Activated T-helper 1 cell treated with anti-CD3 and anti-CD28 coated beads, Interleukin-12 subunit alpha, Interleukin-12 subunit beta, Interleukin-2, Interleukin-4 antibody, amounts not matched to agents 30 ng/mL and 10 ng/mL and 1 ng/mL, durations not matched to agents 14 hours and 24 hours and 36 hours (primary cell): ENCODE results near the gene PKNOX2. TPM values are rescaled to one million over a fixed set of nuclear protein-coding genes. Genes with fewer than 3 reads are reported as not detected.

ENCODE experiments used
- DNase-seq: peaks from one replicate; pipeline ENCODE4 v3.0.0; 2021; ENCODE audit warnings: low spot score
- H3K27ac Mint-ChIP-seq: one replicate; pipeline ENCODE4 v1.8.0; 2021; ENCODE audit warnings: mild to moderate bottlenecking, mixed read lengths
- H3K27me3 Mint-ChIP-seq: one replicate; pipeline ENCODE4 v1.8.0; 2022; ENCODE audit warnings: mild to moderate bottlenecking, moderate library complexity, mixed read lengths; ENCODE audit not compliant: insufficient read depth
- H3K36me3 Mint-ChIP-seq: one replicate; pipeline ENCODE4 v1.8.0; 2021; ENCODE audit warnings: low read depth, mixed read lengths
- H3K4me1 Mint-ChIP-seq: one replicate; pipeline ENCODE4 v1.8.0; 2021; ENCODE audit warnings: low read depth, mixed read lengths
- H3K4me3 Mint-ChIP-seq: one replicate; pipeline ENCODE4 v1.8.0; 2021; ENCODE audit warnings: mild to moderate bottlenecking, moderate library complexity, mixed read lengths
- H3K9me3 Mint-ChIP-seq: one replicate; pipeline ENCODE4 v1.8.0; 2021; ENCODE audit warnings: mixed read lengths
- intact Hi-C: fragments of 100-400 bp; cut with micrococcal nuclease; formaldehyde crosslinking; loops from one replicate; pipeline ENCODE4 v1.15.1; 2024
- total RNA-seq: library from RNA; stranded (reverse); gene quantifications from 2 replicates; pipeline ENCODE4 v1.2.3, GENCODE V29; 2022

PKNOX2 gene
- total RNA-seq, 1 donor from 2014 or later, result not detected

GRCh38 chr11:125443767-125444311 lies 279.3 kb downstream of the PKNOX2 start:
- Mint-ChIP-seq H3K27ac (no peak overlapping the region), H3K36me3 (no peaks in the 10 kb centered on the region), H3K9me3 (no peaks in the 10 kb centered on the region), H3K4me1 (no peaks in the 10 kb centered on the region), H3K27me3 (peaks cover 30% of the 10 kb centered on the region), H3K4me3 (no peak overlapping the region)
- intact Hi-C loops, result no loop called here
- DNase-seq, result no peak

GRCh38 chr11:125445731-125446130 lies 281.2 kb downstream of the PKNOX2 start:
- H3K36me3 Mint-ChIP-seq, result no peaks in the 10 kb centered on the region
- H3K4me3 Mint-ChIP-seq, result no peak overlapping the region
- intact Hi-C loops, result no loop called here
- no peak overlapping the region for H3K27ac Mint-ChIP-seq
- H3K4me1 Mint-ChIP-seq, result no peaks in the 10 kb centered on the region
- peaks cover 19% of the 10 kb centered on the region for H3K27me3 Mint-ChIP-seq
- H3K9me3 Mint-ChIP-seq, result no peaks in the 10 kb centered on the region
- no peak for DNase-seq

DNA sequence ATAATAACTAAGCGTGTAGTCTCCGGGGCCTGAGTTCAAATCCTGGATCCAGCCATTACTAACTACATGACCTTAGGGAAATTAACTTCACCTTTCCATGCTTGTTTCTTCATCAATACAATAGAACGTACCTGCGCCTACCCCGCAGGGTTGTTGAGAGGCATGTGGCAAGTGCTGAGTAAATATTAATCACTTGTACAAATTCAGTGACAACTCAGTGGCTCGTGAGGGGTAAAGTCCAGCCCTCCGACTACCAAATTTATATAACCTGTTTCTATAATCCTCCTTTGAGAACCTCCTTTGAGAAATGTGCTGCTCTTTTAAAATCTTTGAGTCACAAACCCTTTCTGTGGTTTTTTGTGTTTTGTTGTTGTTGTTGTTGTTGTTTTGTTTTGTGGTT lies 281.7 kb downstream of the PKNOX2 start:
- intact Hi-C loops, result no loop called here

GRCh38 chr11:125447721-125448120 lies 283.2 kb downstream of the PKNOX2 start:
- no peak for DNase-seq
- Mint-ChIP-seq H3K4me1 (no peaks in the 10 kb centered on the region), H3K9me3 (no peaks in the 10 kb centered on the region), H3K27ac (no peak overlapping the region), H3K36me3 (no peaks in the 10 kb centered on the region), H3K27me3 (peaks cover 12% of the 10 kb centered on the region), H3K4me3 (no peak overlapping the region)
- intact Hi-C loops, result no loop called here

More for the DNA sequence above, 281.7 kb downstream of the PKNOX2 start:
- Mint-ChIP-seq H3K27ac (no peak overlapping the region), H3K9me3 (no peaks in the 10 kb centered on the region), H3K4me1 (no peaks in the 10 kb centered on the region), H3K36me3 (no peaks in the 10 kb centered on the region), H3K27me3 (peaks cover 19% of the 10 kb centered on the region), H3K4me3 (no peak overlapping the region)
- no peak for DNase-seq

DNA sequence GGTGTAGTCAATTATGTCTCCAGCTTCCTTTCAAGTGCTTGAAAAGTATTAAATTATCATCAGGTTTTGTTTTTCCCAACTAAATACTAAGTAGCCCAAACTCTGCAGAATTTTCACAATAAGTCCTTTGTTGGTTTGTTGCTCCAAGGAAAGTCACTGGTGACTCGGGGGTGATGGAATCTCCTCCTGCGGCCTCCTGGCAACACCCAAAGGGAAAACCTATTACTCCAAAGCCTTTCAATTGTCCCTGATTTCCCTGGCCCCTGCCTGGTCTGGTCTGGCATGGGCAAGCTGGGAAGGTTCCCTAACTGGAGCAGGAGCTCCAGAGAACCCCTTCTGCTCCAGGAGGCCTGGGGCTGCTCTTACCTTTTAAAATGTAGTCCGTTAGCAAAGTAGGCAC lies 283.6 kb downstream of the PKNOX2 start:
- Mint-ChIP-seq H3K36me3 (no peaks in the 10 kb centered on the region), H3K4me3 (no peak overlapping the region), H3K27me3 (peaks cover 12% of the 10 kb centered on the region), H3K27ac (no peak overlapping the region), H3K4me1 (no peaks in the 10 kb centered on the region), H3K9me3 (no peaks in the 10 kb centered on the region)
- intact Hi-C loops, result no loop called here
- DNase-seq, result no peak

GRCh38 chr11:125449565-125449964 lies 285.0 kb downstream of the PKNOX2 start:
- no peak overlapping the region for H3K4me3 Mint-ChIP-seq
- intact Hi-C loops, result no loop called here
- no peak overlapping the region for H3K27ac Mint-ChIP-seq
- no peaks in the 10 kb centered on the region for H3K4me1 Mint-ChIP-seq
- no peak for DNase-seq
- peaks cover 7% of the 10 kb centered on the region for H3K27me3 Mint-ChIP-seq
- no peaks in the 10 kb centered on the region for H3K36me3 Mint-ChIP-seq
- H3K9me3 Mint-ChIP-seq, result no peaks in the 10 kb centered on the region

- Mint-ChIP-seq H3K4me3 (no peak overlapping the region), H3K27ac (no peak overlapping the region), H3K4me1 (no peaks in the 10 kb centered on the region), H3K36me3 (no peaks in the 10 kb centered on the region), H3K9me3 (no peaks in the 10 kb centered on the region), H3K27me3 (no peaks in the 10 kb centered on the region)
- DNase-seq, result no peak
- intact Hi-C loops, result no loop called here
These were observed 287.0 kb downstream of the PKNOX2 start for GRCh38 chr11:125451400-125452124.

GRCh38 chr11:125452125-125452470 lies 287.5 kb downstream of the PKNOX2 start:
- H3K27ac Mint-ChIP-seq, result no peak overlapping the region
- H3K4me3 Mint-ChIP-seq, result no peak overlapping the region
- no peaks in the 10 kb centered on the region for H3K4me1 Mint-ChIP-seq
- DNase-seq, result no peak
- no peaks in the 10 kb centered on the region for H3K27me3 Mint-ChIP-seq
- intact Hi-C loops, result no loop called here
- H3K9me3 Mint-ChIP-seq, result no peaks in the 10 kb centered on the region
- H3K36me3 Mint-ChIP-seq, result no peaks in the 10 kb centered on the region

DNA sequence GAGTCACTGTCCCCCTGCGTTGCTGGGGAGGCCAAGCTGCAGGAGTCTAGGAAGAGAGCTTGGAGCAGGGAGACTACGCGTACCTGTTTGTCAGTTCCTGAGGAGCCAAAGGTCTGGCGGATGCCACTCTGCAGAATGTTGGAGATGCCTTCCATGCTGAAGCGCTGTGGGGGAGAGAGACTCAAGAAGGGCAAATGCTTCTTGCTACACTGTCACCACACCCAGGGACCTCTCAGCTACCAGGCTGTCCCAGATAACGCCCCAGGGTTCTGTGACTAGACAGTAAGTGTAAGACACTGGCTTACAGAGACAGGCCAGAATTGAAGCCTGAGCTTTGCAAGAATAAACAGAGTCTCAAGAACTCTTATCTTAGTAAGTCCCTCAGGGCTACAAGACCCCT lies 289.5 kb downstream of the PKNOX2 start:
- H3K27ac Mint-ChIP-seq, result no peak overlapping the region
- intact Hi-C loops, result no loop called here

GRCh38 chr11:125455851-125456250 lies 291.3 kb downstream of the PKNOX2 start:
- no peaks in the 10 kb centered on the region for H3K36me3 Mint-ChIP-seq

More for the DNA sequence above, 289.5 kb downstream of the PKNOX2 start:
- no peak overlapping the region for H3K4me3 Mint-ChIP-seq
- H3K9me3 Mint-ChIP-seq, result no peaks in the 10 kb centered on the region
- no peak for DNase-seq
- no peaks in the 10 kb centered on the region for H3K27me3 Mint-ChIP-seq
- H3K4me1 Mint-ChIP-seq, result no peaks in the 10 kb centered on the region
- no peaks in the 10 kb centered on the region for H3K36me3 Mint-ChIP-seq

DNA sequence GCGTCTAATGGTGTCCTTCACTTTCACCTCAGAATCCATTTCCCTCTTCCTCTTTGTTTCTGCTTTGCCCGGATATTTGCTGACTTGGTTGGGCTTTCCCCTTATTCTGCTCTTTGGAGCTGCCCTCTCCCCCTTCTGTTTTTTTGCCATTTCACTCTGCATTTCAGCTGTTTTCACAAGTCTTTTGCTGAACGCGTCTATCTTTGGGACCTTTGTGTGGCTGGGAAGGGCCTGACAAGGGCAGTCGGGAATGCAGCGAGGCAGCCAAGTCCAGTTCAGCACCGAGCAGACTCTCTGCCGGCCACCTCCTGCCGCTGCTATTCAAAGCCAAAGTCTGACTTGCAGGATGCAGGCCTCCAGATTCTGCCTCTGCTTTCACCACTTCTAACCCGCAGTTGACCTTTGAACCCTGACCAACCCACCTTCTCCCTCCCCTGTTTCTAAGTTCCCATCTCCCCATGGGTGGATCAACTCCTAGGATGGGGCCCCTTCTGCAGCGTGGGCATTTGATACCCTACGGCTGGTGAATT lies 293.3 kb downstream of the PKNOX2 start:
- no peak overlapping the region for H3K4me3 Mint-ChIP-seq
- H3K27me3 Mint-ChIP-seq, result peaks cover 3% of the 10 kb centered on the region
- no peak for DNase-seq
- no peak overlapping the region for H3K27ac Mint-ChIP-seq
- H3K36me3 Mint-ChIP-seq, result no peaks in the 10 kb centered on the region
- intact Hi-C loops, result no loop called here
- H3K9me3 Mint-ChIP-seq, result no peaks in the 10 kb centered on the region
- no peaks in the 10 kb centered on the region for H3K4me1 Mint-ChIP-seq

More at GRCh38 chr11:125455851-125456250, 291.3 kb downstream of the PKNOX2 start:
- no peak for DNase-seq
- no peak overlapping the region for H3K4me3 Mint-ChIP-seq
- no peaks in the 10 kb centered on the region for H3K4me1 Mint-ChIP-seq
- intact Hi-C loops, result no loop called here
- peaks cover 2% of the 10 kb centered on the region for H3K27me3 Mint-ChIP-seq
- no peaks in the 10 kb centered on the region for H3K9me3 Mint-ChIP-seq
- H3K27ac Mint-ChIP-seq, result no peak overlapping the region

- DNase-seq, result no peak
- Mint-ChIP-seq H3K36me3 (no peaks in the 10 kb centered on the region), H3K9me3 (no peaks in the 10 kb centered on the region), H3K4me3 (no peak overlapping the region), H3K27ac (no peak overlapping the region), H3K27me3 (peaks cover 5% of the 10 kb centered on the region), H3K4me1 (no peaks in the 10 kb centered on the region)
- intact Hi-C loops, result no loop called here
These were observed 295.7 kb downstream of the PKNOX2 start for GRCh38 chr11:125460275-125460674.

- intact Hi-C loops, result no loop called here
- Mint-ChIP-seq H3K4me1 (no peaks in the 10 kb centered on the region), H3K36me3 (no peaks in the 10 kb centered on the region), H3K27me3 (peaks cover 9% of the 10 kb centered on the region), H3K4me3 (no peak overlapping the region), H3K9me3 (no peaks in the 10 kb centered on the region), H3K27ac (no peak overlapping the region)
- no peak for DNase-seq
These were observed 299.2 kb downstream of the PKNOX2 start for GRCh38 chr11:125463590-125464269.
